HG02885 (cell line): ENCODE data around the gene KIRREL3.

Source experiments
- ATAC-seq: cut with Tn5 transposase; IDR thresholded peaks from one replicate; pipeline ENCODE4 v1.9.1; 2021; ENCODE audit warnings: mild to moderate bottlenecking; ENCODE audit not compliant: unreplicated experiment, poor library complexity

Gene KIRREL3

DNA sequence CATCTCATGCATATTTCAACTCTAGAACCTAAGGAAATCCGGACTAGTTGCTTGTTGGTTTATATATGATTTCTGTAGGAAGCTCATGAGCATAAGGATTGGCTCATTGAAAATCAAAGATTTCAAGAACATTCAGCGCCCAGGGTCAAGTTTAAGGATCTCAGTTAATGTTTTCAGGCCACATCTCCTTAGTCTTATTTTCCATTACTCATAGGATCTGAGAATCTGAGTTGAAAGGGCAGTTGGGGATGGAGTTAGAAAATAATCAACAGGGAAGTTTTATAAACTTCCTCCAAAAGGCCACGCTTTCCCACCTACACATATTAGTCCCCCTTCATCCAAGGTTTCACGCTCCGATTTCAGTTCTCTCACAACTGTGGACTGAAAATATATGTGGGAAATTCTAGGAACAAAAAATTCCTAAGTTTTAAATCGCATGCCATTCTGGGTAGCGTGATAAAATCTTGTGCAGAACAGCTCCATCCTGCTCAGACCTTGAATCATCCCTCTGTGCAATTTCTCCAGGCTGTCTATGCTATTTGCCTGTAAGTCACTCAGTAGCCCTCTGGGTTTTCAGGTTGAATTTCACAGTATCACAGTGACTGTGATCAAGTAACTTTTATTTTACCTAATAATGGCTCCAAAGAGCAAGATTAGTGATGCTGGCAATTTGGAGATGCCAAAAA lies 160.2 kb downstream of the KIRREL3 start:
- no peak for ATAC-seq

GRCh38 chr11:126839496-126839895 lies 161.1 kb downstream of the KIRREL3 start:
- ATAC-seq, result no peak

- no peak for ATAC-seq
These were observed 161.8 kb downstream of the KIRREL3 start for GRCh38 chr11:126838779-126839178.

DNA sequence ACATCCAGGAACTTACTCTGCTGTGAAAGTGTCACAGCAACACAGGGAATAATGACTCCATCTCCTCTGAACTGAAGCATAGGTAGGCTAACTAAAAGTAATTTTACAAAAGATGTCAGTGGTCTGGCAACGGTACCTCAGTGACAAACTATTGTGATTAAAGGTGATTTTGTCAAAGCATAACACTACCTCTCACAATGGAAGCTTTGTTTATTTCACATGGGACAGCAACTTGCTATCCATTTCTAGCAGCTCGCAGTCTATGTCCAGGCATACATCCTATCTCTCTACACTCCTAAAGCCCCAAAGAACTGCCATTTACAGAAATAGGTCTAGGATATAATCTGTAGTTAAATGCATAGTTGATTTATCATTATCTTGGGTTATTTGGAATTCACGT lies 163.0 kb downstream of the KIRREL3 start:
- no peak for ATAC-seq

DNA sequence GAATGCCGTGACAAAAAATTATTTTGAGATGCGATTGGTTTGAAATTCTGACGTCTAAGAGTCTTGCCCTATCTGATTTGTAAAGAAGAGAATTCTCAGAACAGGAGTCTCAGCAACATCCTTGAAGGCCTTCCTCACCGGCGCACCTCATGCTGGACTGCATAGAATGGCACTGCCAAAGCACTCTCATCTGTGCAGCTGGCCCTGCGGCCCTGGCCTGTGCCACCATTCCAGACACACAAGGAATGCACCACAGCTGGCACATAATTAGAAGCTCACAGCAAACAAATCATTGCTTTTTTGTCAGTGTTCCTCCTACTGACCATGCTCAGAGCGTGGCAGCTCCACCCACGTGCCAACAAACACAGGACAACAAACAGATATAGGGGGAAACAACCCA lies 166.0 kb downstream of the KIRREL3 start:
- no peak for ATAC-seq

DNA sequence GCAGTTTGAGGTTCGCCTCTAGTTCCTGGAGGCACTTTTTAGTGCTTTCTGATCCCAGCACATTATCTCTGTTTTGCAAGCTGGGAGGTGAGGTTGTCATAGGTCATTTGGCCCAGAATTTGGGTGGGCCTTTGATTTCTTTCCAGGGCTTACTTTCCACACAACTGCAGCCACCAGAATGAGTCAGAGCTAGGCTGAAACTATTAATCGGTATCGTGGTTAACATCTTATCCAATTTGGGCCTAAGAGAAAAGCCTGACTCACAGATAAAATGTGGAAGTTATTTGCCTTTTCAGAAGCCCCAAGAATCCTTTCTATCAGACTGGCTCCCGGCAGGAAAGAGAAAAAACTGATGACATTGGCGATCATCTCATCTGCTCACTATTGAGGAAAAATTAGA lies 166.4 kb downstream of the KIRREL3 start:
- ATAC-seq, result no peak

- ATAC-seq, result no peak
These were observed 167.5 kb downstream of the KIRREL3 start for GRCh38 chr11:126833065-126833464.

DNA sequence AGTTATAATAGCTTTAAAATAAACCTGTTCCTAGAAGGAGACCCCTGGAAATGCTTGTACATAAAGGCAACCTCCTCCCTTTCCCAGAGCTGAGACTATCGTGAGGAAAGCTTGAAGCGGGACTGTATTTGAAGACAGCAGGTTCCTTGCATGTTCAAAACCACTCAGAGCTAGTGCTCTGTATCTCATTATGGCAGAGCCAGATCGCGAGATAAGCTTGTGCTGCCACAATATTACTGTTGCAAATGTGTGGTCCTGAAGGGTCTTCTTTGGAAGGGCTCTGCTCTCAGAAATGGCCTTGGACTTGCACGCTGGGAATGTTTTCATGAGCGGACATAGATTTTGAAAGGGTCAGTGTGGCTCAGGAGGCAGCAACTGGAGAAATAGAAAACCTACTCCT lies 168.2 kb downstream of the KIRREL3 start:
- ATAC-seq, result no peak

DNA sequence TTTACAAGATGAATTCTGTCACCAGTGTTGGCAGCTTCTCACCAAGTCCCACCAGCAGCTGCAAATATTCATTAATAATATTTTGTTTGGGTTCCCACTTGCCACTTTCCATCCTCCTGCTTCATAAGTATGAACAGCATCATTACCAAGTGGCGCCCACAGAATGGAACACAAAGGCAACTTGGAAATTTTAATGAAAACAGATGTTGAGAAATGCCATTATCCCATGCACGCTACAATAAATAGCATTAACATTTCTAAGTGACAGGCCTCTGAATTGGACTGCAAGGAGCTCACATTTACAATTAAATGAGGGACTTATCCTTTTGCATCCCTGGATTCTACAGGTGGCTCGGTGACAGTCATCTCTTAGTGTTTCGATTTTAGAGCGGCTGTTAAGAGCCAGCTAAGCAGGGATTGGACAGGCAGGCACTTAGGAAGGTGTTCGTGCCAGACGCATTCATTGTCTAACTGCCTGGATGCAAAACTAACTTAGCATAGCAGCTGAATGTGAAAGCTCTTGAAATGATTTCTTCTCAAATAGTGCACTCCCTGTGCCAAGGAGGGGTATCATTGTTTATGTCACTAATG lies 170.3 kb downstream of the KIRREL3 start:
- no peak for ATAC-seq

GRCh38 chr11:126829716-126830115 lies 170.9 kb downstream of the KIRREL3 start:
- no peak for ATAC-seq

GRCh38 chr11:126824035-126824607 lies 176.4 kb downstream of the KIRREL3 start:
- no peak for ATAC-seq

- ATAC-seq, result no peak
These were observed 177.3 kb downstream of the KIRREL3 start for GRCh38 chr11:126823274-126823673.

DNA sequence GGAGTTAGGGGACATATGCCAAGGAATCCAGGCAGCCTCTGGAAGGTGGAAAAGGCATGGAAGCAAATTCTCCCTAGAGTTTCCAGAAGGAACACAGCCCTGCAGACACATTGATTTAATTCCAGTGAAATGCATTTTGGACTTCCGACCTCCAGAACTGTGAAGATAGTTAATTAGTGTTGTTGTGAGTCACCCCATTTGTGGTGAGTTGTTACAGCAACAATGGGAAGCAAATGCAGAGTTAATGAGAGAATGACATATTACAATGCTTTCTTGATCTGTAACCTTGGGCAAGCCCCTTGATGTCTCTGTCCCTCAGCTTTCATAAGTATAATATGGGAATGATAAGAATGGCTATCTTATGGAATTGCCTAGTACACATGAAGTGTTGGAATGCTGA lies 178.7 kb downstream of the KIRREL3 start:
- no peak for ATAC-seq

DNA sequence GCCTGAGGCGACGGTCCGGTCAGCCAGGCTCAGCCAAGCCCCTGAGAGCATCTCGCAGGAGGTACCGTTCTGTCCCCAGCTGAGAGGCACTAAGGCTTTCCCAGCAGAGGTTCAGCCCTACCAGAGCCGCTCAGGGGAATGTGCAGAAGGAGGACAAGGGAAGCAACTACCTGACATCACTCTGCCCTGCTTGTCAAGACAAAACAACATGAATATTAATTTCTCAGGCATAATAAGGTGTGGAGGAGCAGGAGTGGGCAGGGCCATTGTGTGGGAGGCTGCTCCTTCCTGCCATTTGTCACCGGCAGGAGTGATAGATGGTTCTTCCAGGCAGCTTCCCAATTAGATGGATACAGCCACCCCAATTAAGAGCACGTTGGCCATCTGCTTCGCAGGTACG lies 181.4 kb downstream of the KIRREL3 start:
- ATAC-seq, result no peak

GRCh38 chr11:126817523-126818450 lies 182.8 kb downstream of the KIRREL3 start:
- no peak for ATAC-seq

DNA sequence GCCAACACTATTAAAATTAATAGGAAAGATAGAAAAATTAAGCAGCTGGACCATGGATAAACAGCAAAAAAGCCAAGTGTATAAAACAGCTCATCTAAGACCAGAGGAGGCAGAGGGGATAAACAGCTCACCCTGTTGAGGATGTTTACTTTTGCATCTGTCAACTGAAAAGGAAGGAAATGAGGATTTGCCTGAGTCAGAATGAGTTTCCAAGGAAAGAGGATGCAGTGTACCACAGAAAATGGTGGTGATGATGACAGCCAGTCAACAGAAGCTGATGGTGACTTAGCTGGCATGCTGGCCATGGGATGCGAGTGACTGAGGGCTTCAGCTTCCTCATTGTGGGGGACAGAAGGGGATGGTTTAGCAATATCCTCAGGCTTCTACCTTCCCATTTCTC lies 183.5 kb downstream of the KIRREL3 start:
- no peak for ATAC-seq

- ATAC-seq, result no peak
These were observed 183.9 kb downstream of the KIRREL3 start for GRCh38 chr11:126816645-126817044.

GRCh38 chr11:126815111-126815510 lies 185.5 kb downstream of the KIRREL3 start:
- ATAC-seq, result no peak

- no peak for ATAC-seq
These were observed 189.8 kb downstream of the KIRREL3 start for GRCh38 chr11:126810776-126811175.

DNA sequence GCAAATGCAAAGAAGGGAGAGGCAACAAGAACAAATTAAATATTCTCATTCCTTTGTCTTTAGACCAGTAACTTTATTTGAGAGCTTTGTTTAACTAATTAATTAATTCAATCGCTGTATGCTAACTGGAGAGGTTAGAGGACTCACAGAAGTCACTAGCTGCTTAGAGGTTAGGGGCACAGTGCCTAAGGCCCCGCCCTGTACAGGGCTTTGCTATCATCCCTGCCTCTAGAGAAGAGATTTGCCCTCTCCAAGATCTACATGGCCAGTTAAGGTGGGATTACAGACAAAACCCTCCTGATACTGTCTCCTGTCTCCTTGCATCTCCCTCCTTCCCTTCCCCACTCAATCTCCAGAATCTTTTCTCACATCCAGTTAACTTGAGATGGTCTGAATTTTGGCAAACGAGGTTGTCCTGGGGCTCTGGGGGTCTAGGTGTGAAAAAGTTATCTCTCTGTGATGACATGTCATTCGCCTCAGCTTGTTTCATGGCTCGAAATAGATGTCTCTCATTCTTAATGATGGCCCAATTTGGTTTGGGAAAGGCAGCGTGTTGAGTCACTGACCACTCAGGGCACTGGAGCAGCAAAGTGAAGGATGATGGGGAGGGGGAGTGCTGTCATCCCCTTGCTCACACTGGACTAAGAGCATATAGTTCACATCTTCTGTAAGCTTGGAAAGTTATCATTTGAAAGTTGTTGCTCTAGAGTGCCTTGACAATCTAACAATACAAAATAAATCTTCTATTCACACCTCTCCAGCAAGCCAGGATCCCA lies 190.9 kb downstream of the KIRREL3 start:
- no peak for ATAC-seq
